IMR-90 (cell line): ENCODE data around the gene ZMAT5.

Source experiments
- BHLHE40 ChIP-seq: fragments of 150-350 bp; IDR thresholded peaks from 2 replicates; pipeline ENCODE4 v1.6.1; 2016; ENCODE audit warnings: mild to moderate bottlenecking, low read depth, low read length
- CEBPB ChIP-seq: IDR thresholded peaks from 2 replicates; pipeline ENCODE4 v1.6.1; 2012; ENCODE audit warnings: low read depth, low read length, improper control_type of control experiment
- CTCF ChIP-seq: conservative IDR thresholded peaks from 2 replicates; pipeline ENCODE4 v1.5.1; 2012; ENCODE audit warnings: mild to moderate bottlenecking, low read depth, low read length, improper control_type of control experiment
- ELK1 ChIP-seq: fragments of 150-350 bp; IDR thresholded peaks from 2 replicates; pipeline ENCODE4 v1.6.1; 2016; ENCODE audit warnings: low read depth, mild to moderate bottlenecking, low read length, moderate library complexity, borderline replicate concordance
- FOS ChIP-seq: fragments of 150-350 bp; IDR thresholded peaks from 2 replicates; pipeline ENCODE4 v1.6.1; 2016; ENCODE audit warnings: low read depth, low read length
- MAFK ChIP-seq: IDR thresholded peaks from 2 replicates; pipeline ENCODE4 v1.6.1; 2012; ENCODE audit warnings: low read depth, low read length, improper control_type of control experiment
- MAZ ChIP-seq: IDR thresholded peaks from 2 replicates; pipeline ENCODE4 v1.6.1; 2012; ENCODE audit warnings: low read depth, mild to moderate bottlenecking, low read length, improper control_type of control experiment, moderate library complexity, borderline replicate concordance
- MXI1 ChIP-seq: IDR thresholded peaks from 2 replicates; pipeline ENCODE4 v1.6.1; 2012; ENCODE audit warnings: low read depth, mild to moderate bottlenecking, low read length, moderate library complexity, borderline replicate concordance
- POLR2A ChIP-seq: IDR thresholded peaks from 2 replicates; pipeline ENCODE4 v1.6.1; 2012; ENCODE audit warnings: mild to moderate bottlenecking, low read depth, low read length
- RAD21 ChIP-seq: IDR thresholded peaks from 2 replicates; pipeline ENCODE4 v1.6.1; 2012; ENCODE audit warnings: low read length, improper control_type of control experiment
- RCOR1 ChIP-seq: IDR thresholded peaks from 2 replicates; pipeline ENCODE4 v1.6.1; 2012; ENCODE audit warnings: mild to moderate bottlenecking, low read length, improper control_type of control experiment; ENCODE audit not compliant: insufficient replicate concordance
- RFX5 ChIP-seq: IDR thresholded peaks from 2 replicates; pipeline ENCODE4 v1.8.0; 2012; ENCODE audit warnings: low read depth, mild to moderate bottlenecking, low read length, moderate library complexity
- SMC3 ChIP-seq: fragments of 150-350 bp; IDR thresholded peaks from 2 replicates; pipeline ENCODE4 v1.6.1; 2016; ENCODE audit warnings: low read depth, mild to moderate bottlenecking, antibody characterized with exemption, low read length, moderate library complexity
- USF2 ChIP-seq: fragments of 150-350 bp; IDR thresholded peaks from 2 replicates; pipeline ENCODE4 v1.6.1; 2017; ENCODE audit warnings: mild to moderate bottlenecking, antibody characterized with exemption, low read length, low read depth

- TF ChIP-seq POLR2A (no peak), CTCF (no peak), RCOR1 (no peak), ELK1 (no peak), RAD21 (no peak), USF2 (no peak), CEBPB (no peak), RFX5 (no peak), SMC3 (no peak), MXI1 (no peak), MAZ (no peak), MAFK (no peak), FOS (no peak), BHLHE40 (no peak)
These were observed 49.7 kb upstream of the ZMAT5 start for GRCh38 chr22:29816539-29816938.
